ENCODE results near the gene ZSWIM4. TPM values are rescaled to one million over a fixed set of nuclear protein-coding genes. Genes with fewer than 3 reads are reported as not detected.
"Not testable (repeated sequence)": the region's sequence is repeated elsewhere in the genome, so short reads cannot be mapped to it uniquely, and the experiment has no call there.

ZSWIM4 gene
- total and polyA plus RNA-seq, 10 donors, result 1.5 to 14.8 (median 7.7) TPM

- peak; percentile 96 for DNase-seq
- Histone ChIP-seq H3K27ac (peak within 1 kb of the TSS; percentile 75 to 92 (median 88)), H3K27me3 (replicated peaks in 1 of 7) (no peaks in the 10 kb centered on the region), H3K4me3 (peak within 1 kb of the TSS; percentile 73 to 92 (median 88)), H3K4me1 (peaks cover 8 to 40% (median 26%) of the 10 kb centered on the region in 6 donors), H3K36me3 (peaks cover 2 to 73% (median 50%) of the 10 kb centered on the region in 6 donors), H3K9me3 (no peaks in the 10 kb centered on the region)
- 0 to 1% (median 1%) methylated on average over 58 to 61 of the region's 61 CpGs for WGBS, 5 donors
- peak in 2 of 3 donors; percentile 78 to 83 for TF ChIP-seq POLR2A (IDR thresholded peaks at IDR 0.05)
- TF ChIP-seq CTCF (IDR thresholded peaks at IDR 0.05 in 8 of 11, conservative IDR thresholded peaks at IDR 0.05 in 3 of 11), result no peak
- peak; percentile 99 for TF ChIP-seq POLR2AphosphoS5 (IDR thresholded peaks at IDR 0.05)
- intact Hi-C loops (cut with DNase I; ENCODE audit: low total_unique reads), result no loop called here
These were observed 20.7 kb upstream of the ZSWIM4 start, which contains the start of gene C19orf53 for GRCh38 chr19:13774217-13775191. TSS of gene C19orf53 (plus strand) at chr19:13774456. CDS start at chr19:13774478, 22 bp downstream.

- Histone ChIP-seq H3K4me1 (peaks cover 8 to 63% (median 33%) of the 10 kb centered on the region in 6 donors), H3K27ac (no peak overlapping the region), H3K36me3 (peaks cover 2 to 40% (median 27%) of the 10 kb centered on the region in 6 donors), H3K4me3 (no peak overlapping the region), H3K27me3 (replicated peaks in 1 of 7) (no peaks in the 10 kb centered on the region), H3K9me3 (no peaks in the 10 kb centered on the region)
- TF ChIP-seq CTCF (IDR thresholded peaks at IDR 0.05 in 8 of 11, conservative IDR thresholded peaks at IDR 0.05 in 3 of 11) (no peak), POLR2AphosphoS5 (IDR thresholded peaks at IDR 0.05) (peak in 1 of 3 donors; percentile 48)
- DNase-seq, result no peak
- intact Hi-C loops (cut with DNase I; ENCODE audit: low total_unique reads), result no loop called here
- WGBS, 5 donors, result 83 to 100% (median 93%) methylated on average over 1 to 9 of the region's 9 CpGs
These were observed 16.8 kb upstream of the ZSWIM4 start for GRCh38 chr19:13778398-13778797.

GRCh38 chr19:13778847-13779246 is 16.4 kb upstream of the ZSWIM4 start:
- no peak for DNase-seq
- H3K27me3 ChIP-seq (replicated peaks in 1 of 7), result no peaks in the 10 kb centered on the region
- no peak overlapping the region for H3K4me3 ChIP-seq
- peaks cover 8 to 66% (median 30%) of the 10 kb centered on the region in 6 donors for H3K4me1 ChIP-seq
- H3K9me3 ChIP-seq, result no peaks in the 10 kb centered on the region
- TF ChIP-seq POLR2AphosphoS5 (IDR thresholded peaks at IDR 0.05) (peak in 1 of 3 donors; percentile 42), POLR2A (IDR thresholded peaks at IDR 0.05) (no peak)
- intact Hi-C loops (cut with DNase I; ENCODE audit: low total_unique reads), result no loop called here
- peak overlapping the region in 1 of 8 donors; percentile 11 for H3K27ac ChIP-seq
- H3K36me3 ChIP-seq, result peaks cover 2 to 40% (median 27%) of the 10 kb centered on the region in 6 donors
- WGBS, 5 donors, result 77 to 93% (median 91%) methylated on average over 4 to 6 of the region's 6 CpGs

DNA sequence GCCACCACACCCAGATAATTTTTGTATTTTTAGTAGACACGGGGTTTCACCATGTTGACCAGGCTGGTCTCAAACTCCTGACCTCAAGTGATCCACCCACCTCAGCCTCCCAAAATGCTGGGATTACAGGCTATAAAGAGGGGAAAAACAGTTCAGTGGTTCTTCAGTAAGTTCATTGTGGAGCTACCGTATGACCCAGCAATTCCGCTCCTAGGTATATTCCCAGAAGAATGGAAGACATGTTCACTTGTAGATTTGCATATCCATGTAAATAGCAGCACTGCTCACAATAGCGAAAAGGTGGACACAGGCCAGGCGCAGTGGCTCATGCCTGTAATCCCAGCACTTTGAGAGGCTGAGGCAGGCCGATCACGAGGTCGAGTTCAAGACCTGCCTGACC is 15.4 kb upstream of the ZSWIM4 start:
- WGBS, 5 donors, result 95 to 98% (median 96%) methylated on average over 8 of the region's 8 CpGs
- H3K27me3 ChIP-seq (replicated peaks in 1 of 7); H3K27ac ChIP-seq; DNase-seq; intact Hi-C loops (cut with DNase I; ENCODE audit: low total_unique reads); H3K4me3 ChIP-seq; H3K9me3 ChIP-seq: not testable (repeated sequence)
- Histone ChIP-seq H3K4me1 (peaks cover 11 to 66% (median 32%) of the 10 kb centered on the region in 6 donors), H3K36me3 (peaks cover 2 to 40% (median 27%) of the 10 kb centered on the region in 6 donors)

DNA sequence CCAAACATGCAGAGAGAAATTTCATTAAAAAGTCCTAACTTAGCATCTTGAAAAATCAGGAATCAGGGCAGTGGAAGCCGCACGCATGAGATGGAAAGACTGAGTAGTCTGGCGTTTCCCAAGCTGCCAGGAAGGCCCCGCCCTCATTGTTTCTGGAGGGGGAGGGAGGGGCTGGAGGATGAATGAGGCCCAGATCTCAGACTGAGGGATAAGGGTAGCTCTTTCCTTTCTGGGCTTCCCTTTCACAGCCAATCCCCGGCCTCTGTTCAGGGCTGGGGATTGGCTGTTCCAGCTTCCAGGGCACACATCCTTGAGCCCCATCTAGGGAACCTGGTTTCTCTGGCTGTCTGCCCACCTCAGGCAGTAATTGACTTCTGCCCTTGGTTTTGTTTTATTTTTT is 13.7 kb upstream of the ZSWIM4 start:
- TF ChIP-seq POLR2A (IDR thresholded peaks at IDR 0.05) (no peak), CTCF (IDR thresholded peaks at IDR 0.05 in 8 of 11, conservative IDR thresholded peaks at IDR 0.05 in 3 of 11) (no peak), POLR2AphosphoS5 (IDR thresholded peaks at IDR 0.05) (peak in 2 of 3 donors; percentile 37 to 38)
- Histone ChIP-seq H3K9me3 (no peaks in the 10 kb centered on the region), H3K27me3 (replicated peaks in 1 of 7) (no peaks in the 10 kb centered on the region), H3K27ac (peak overlapping the region in 7 of 8 donors; percentile 7 to 53 (median 34)), H3K36me3 (peaks cover 2 to 34% (median 25%) of the 10 kb centered on the region in 6 donors), H3K4me1 (peaks cover 9 to 58% (median 28%) of the 10 kb centered on the region in 6 donors), H3K4me3 (no peak overlapping the region)
- intact Hi-C loops (cut with DNase I; ENCODE audit: low total_unique reads), result no loop called here
- 17 to 33% (median 28%) methylated on average over 5 of the region's 5 CpGs for WGBS, 5 donors
- peak; percentile 74 for DNase-seq

Data from spleen (tissue), 11 donors.